Heart left ventricle (tissue), 13 donors: ENCODE measurements around the gene AFF1.

Experiments
- CTCF ChIP-seq, 12 donors: fragments of 200-600 bp; sonication (generic) in 4 of 12; IDR thresholded peaks; one replicate each; pipeline versions ENCODE4 v1.5.0 to v1.8.0; 2018 to 2022; ENCODE audit warnings: antibody characterized with exemption in 12 of 12, mild to moderate bottlenecking in 5 of 12
- POLR2A ChIP-seq, 2 donors: fragments of 450-650 bp; IDR thresholded peaks; one replicate each; pipeline ENCODE4 v1.6.1; 2017; ENCODE audit warnings: antibody characterized with exemption in 2 of 2, mild to moderate bottlenecking in 2 of 2, moderate library complexity in 2 of 2
- donor health status: ischemic (EF 13 %, LVEDD 7.1; RV severe dilation, severe dysfunction).
- donor health status: DM: no; HTN: yes; CAD: no.
- donor health status: DM: no; HTN: no; CAD: no.
- donor health status: ischemic (EF 25% LVEDD 6.9; RV normal size, moderate dysfunction).
- donor health status: ischemic (EF 25% LVEDD 5.7; RV mildly dilated, moderate dysfunction).
- donor health status: ischemic (EF 35%, LVEDD 5.7; RV mildly dilated, moderate dysfunction).
- donor health status: nonischemic (EF 11% LVEDD 7.7; RV severe dilation, severe dysfunction).
- donor health status: DM: yes; HTN: yes; CAD: no.
- donor health status: PGD.
- donor health status: ischemic (EF 29% LVEDD 5.4; RV normal size, mild dysfunction).
- donor health status: nonischemic (EF 23%, LVEDD 6.1; RV moderate dilation, normal function).

- TF ChIP-seq CTCF (IDR thresholded peaks at IDR 0.05), result no peak
- TF ChIP-seq POLR2A (IDR thresholded peaks at IDR 0.05), result no peak
Measured at GRCh38 chr4:87045234-87045558, 110.4 kb downstream of the AFF1 start.
